22Rv1 (cell line): Measurements from ENCODE around the gene GAGE13.
"Not testable (repeated sequence)": the region's sequence is repeated elsewhere in the genome, so short reads cannot be mapped to it uniquely, and the experiment has no call there.

Source experiments
- CTCF ChIP-seq: fragments of 450-650 bp; IDR thresholded peaks from 2 replicates; pipeline ENCODE4 v1.5.1; 2017; ENCODE audit warnings: mild to moderate bottlenecking
- ZFX ChIP-seq: fragments of 450-650 bp; IDR thresholded peaks from 2 replicates; pipeline ENCODE4 v1.6.1; 2017; ENCODE audit warnings: antibody characterized with exemption, borderline replicate concordance

DNA sequence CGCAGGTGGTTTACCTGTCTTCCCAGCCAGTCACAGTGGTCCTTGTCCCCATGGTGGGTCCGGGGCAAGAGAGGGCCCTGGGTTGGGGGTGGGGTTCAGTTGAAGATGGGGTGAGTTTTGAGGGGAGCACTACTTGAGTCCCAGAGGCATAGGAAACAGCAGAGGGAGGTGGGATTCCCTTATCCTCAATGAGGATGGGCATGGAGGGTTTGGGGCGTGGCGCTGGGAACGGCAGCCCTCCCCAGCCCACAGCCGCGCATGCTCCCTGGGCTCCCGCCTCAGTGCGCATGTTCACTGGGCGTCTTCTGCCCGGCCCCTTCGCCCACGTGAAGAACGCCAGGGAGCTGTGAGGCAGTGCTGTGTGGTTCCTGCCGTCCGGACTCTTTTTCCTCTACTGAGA, 9.6 kb upstream of the GAGE13 start, which contains the start of gene GAGE12J:
- TF ChIP-seq CTCF, ZFX: not testable (repeated sequence)
